HG03175 (cell line): ENCODE results near the gene HMGCS2.
"Not testable (repeated sequence)": the region's sequence is repeated elsewhere in the genome, so short reads cannot be mapped to it uniquely, and the experiment has no call there.

Experiments
- ATAC-seq: cut with Tn5 transposase; IDR thresholded peaks from one replicate; pipeline ENCODE4 v1.9.1; 2021; ENCODE audit warnings: mild to moderate bottlenecking, moderate library complexity; ENCODE audit not compliant: unreplicated experiment

HMGCS2 gene

GRCh38 chr1:119790451-119791198 lies 21.9 kb upstream of the HMGCS2 start:
- ATAC-seq = no peak

- ATAC-seq = no peak
Measured at GRCh38 chr1:119787776-119788175, 19.1 kb upstream of the HMGCS2 start.

- not testable (repeated sequence) for ATAC-seq
Measured at GRCh38 chr1:119786473-119787050, 17.9 kb upstream of the HMGCS2 start.

GRCh38 chr1:119786046-119786445 lies 17.3 kb upstream of the HMGCS2 start:
- ATAC-seq = not testable (repeated sequence)

- ATAC-seq = no peak
Measured at GRCh38 chr1:119784191-119784781, 15.6 kb upstream of the HMGCS2 start.

GRCh38 chr1:119783354-119784185 lies 14.9 kb upstream of the HMGCS2 start:
- ATAC-seq = no peak

- no peak for ATAC-seq
Measured at GRCh38 chr1:119782631-119783325, 14.1 kb upstream of the HMGCS2 start.

GRCh38 chr1:119781434-119782210 lies 12.9 kb upstream of the HMGCS2 start:
- ATAC-seq = no peak

- no peak for ATAC-seq
Measured at GRCh38 chr1:119779869-119780356, 11.2 kb upstream of the HMGCS2 start.

- no peak for ATAC-seq
Measured at GRCh38 chr1:119778886-119779560, 10.3 kb upstream of the HMGCS2 start.

- ATAC-seq = no peak
Measured at GRCh38 chr1:119778359-119778758, 9.7 kb upstream of the HMGCS2 start.

GRCh38 chr1:119774746-119775490 lies 6.2 kb upstream of the HMGCS2 start:
- no peak for ATAC-seq

- no peak for ATAC-seq
Measured at GRCh38 chr1:119773711-119774241, 5.1 kb upstream of the HMGCS2 start.

- no peak for ATAC-seq
Measured at GRCh38 chr1:119772298-119772697, 3.6 kb upstream of the HMGCS2 start.

GRCh38 chr1:119771770-119772169 lies 3.1 kb upstream of the HMGCS2 start:
- ATAC-seq = no peak

- no peak for ATAC-seq
Measured at GRCh38 chr1:119771016-119771415, 2.3 kb upstream of the HMGCS2 start.

- ATAC-seq = no peak
Measured at GRCh38 chr1:119767486-119767885, 1.2 kb downstream of the HMGCS2 start.

- no peak for ATAC-seq
Measured at GRCh38 chr1:119766374-119766794, 2.3 kb downstream of the HMGCS2 start.
